GM12878 (cell line): ENCODE results near the gene DPAGT1. TPM values are rescaled to one million over a fixed set of nuclear protein-coding genes. Genes with fewer than 3 reads are reported as not detected.

Experiments
- ATF7 ChIP-seq: fragments of 450-650 bp; IDR thresholded peaks from 2 replicates; pipeline ENCODE4 v1.6.1; 2016; ENCODE audit warnings: low read depth, mild to moderate bottlenecking
- CEBPB ChIP-seq, 2 experiments: fragments of 150-350 bp in 1 of 2; IDR thresholded peaks; 2 replicates each; pipeline ENCODE4 v1.6.1; 2012 to 2014; ENCODE audit warnings: low read depth in 2 of 2, low read length in 2 of 2, borderline replicate concordance in 1 of 2, inconsistent platforms in 1 of 2
- EED ChIP-seq: sonication (generic); IDR thresholded peaks from 2 replicates; pipeline ENCODE4 v1.6.1; 2016; ENCODE audit warnings: antibody characterized with exemption, low read depth
- EP300 ChIP-seq, 2 experiments: fragments of 150-350 bp in 1 of 2; IDR thresholded peaks; 2 replicates each; pipeline ENCODE4 v1.6.1; 2011 to 2012; ENCODE audit warnings: low read depth in 2 of 2, low read length in 2 of 2, borderline replicate concordance in 1 of 2, improper control_type of control experiment in 1 of 2, inconsistent platforms in 1 of 2; ENCODE audit not compliant: control insufficient read depth in 1 of 2
- GABPA ChIP-seq: IDR thresholded peaks from 2 replicates; pipeline ENCODE4 v1.6.1; 2014; ENCODE audit warnings: antibody characterized with exemption, low read depth, mild to moderate bottlenecking, inconsistent platforms
- MEF2A ChIP-seq: IDR thresholded peaks from 2 replicates; pipeline ENCODE4 v1.6.1; 2011; ENCODE audit warnings: low read depth, mild to moderate bottlenecking, low read length, moderate library complexity; ENCODE audit not compliant: insufficient read depth
- NFXL1 ChIP-seq: fragments of 450-650 bp; IDR thresholded peaks from 2 replicates; pipeline ENCODE4 v1.6.1; 2017; ENCODE audit warnings: antibody characterized with exemption, mild to moderate bottlenecking, borderline replicate concordance
- PML ChIP-seq: IDR thresholded peaks from 2 replicates; pipeline ENCODE4 v1.6.1; 2012; ENCODE audit warnings: low read length, inconsistent platforms
- RB1 ChIP-seq: fragments of 450-650 bp; formaldehyde crosslinking; IDR thresholded peaks from 2 replicates; pipeline ENCODE4 v1.6.1; 2017; ENCODE audit warnings: mild to moderate bottlenecking, borderline replicate concordance
- RBBP5 ChIP-seq: fragments of 200-600 bp; sonication (generic); conservative IDR thresholded peaks from 2 replicates; pipeline ENCODE4 v1.6.1; 2016
- SIX5 ChIP-seq: IDR thresholded peaks from 2 replicates; pipeline ENCODE4 v1.6.1; 2011; ENCODE audit warnings: mild to moderate bottlenecking, low read depth, low read length, moderate library complexity; ENCODE audit not compliant: severe bottlenecking
- TAF1 ChIP-seq: IDR thresholded peaks from 2 replicates; pipeline ENCODE4 v1.6.1; 2011; ENCODE audit warnings: mild to moderate bottlenecking, low read depth, low read length, borderline replicate concordance
- ZNF24 ChIP-seq: fragments of 450-650 bp; IDR thresholded peaks from 2 replicates; pipeline ENCODE4 v1.6.1; 2017; ENCODE audit warnings: antibody characterized with exemption, mild to moderate bottlenecking
- ZNF384 ChIP-seq: IDR thresholded peaks from 2 replicates; pipeline ENCODE4 v1.6.1; 2012; ENCODE audit warnings: low read depth, mild to moderate bottlenecking, low read length, improper control_type of control experiment, borderline replicate concordance
- polyA plus RNA-seq, 11 experiments: library from polyadenylated mRNA; depleted of rRNA in 4 of 11; unstranded in 6 of 11; stranded (reverse) in 5 of 11; fragments of >200 nt; fragmentation: Nextera tagmentation in 4 of 11; fragmentation: Illumina TruSeq in 1 of 11; extraction: Ambion mirVana in 4 of 11; extraction: Trizol in 1 of 11; gene quantifications; 1 replicate in 1 of 11; 2 replicates in 10 of 11; pipeline versions ENCODE4 v1.2.1 to v1.2.3, GENCODE V29; 2011 to 2016; ENCODE audit warnings: inconsistent platforms in 2 of 11, missing spikeins in 2 of 11, low read depth in 1 of 11
- total RNA-seq, 4 experiments: library from RNA; depleted of rRNA in 3 of 4; stranded (reverse); fragments of >200 nt in 3 of 4; fragmentation: Illumina TruSeq in 1 of 4; extraction: Trizol in 1 of 4; gene quantifications; 2 replicates each; pipeline versions ENCODE4 v1.2.1 to v1.2.3, GENCODE V29; 2013 to 2021
- TF ChIP-seq, protein P1 (sequence below): fragments of 450-650 bp; formaldehyde crosslinking; IDR thresholded peaks from 2 replicates; pipeline ENCODE4 v1.4.0; 2020; ENCODE audit warnings: mild to moderate bottlenecking, moderate library complexity
- TF ChIP-seq, protein P2 (sequence below): fragments of 450-650 bp; IDR thresholded peaks from 2 replicates; pipeline ENCODE4 v1.6.1; 2018; ENCODE audit warnings: mild to moderate bottlenecking, low read depth, moderate library complexity; ENCODE audit not compliant: partially characterized antibody
- TF ChIP-seq, protein P3 (sequence below): fragments of 150-350 bp; IDR thresholded peaks from 2 replicates; pipeline ENCODE4 v1.6.1; 2016; ENCODE audit warnings: low read depth, low read length

Gene DPAGT1
- total and polyA plus RNA-seq, 10 of the 15 experiments (the other 5 are each of a cell fraction or from before 2014, with no cell fraction given) = 20.5 to 95.6 (median 54.3) TPM

DNA sequence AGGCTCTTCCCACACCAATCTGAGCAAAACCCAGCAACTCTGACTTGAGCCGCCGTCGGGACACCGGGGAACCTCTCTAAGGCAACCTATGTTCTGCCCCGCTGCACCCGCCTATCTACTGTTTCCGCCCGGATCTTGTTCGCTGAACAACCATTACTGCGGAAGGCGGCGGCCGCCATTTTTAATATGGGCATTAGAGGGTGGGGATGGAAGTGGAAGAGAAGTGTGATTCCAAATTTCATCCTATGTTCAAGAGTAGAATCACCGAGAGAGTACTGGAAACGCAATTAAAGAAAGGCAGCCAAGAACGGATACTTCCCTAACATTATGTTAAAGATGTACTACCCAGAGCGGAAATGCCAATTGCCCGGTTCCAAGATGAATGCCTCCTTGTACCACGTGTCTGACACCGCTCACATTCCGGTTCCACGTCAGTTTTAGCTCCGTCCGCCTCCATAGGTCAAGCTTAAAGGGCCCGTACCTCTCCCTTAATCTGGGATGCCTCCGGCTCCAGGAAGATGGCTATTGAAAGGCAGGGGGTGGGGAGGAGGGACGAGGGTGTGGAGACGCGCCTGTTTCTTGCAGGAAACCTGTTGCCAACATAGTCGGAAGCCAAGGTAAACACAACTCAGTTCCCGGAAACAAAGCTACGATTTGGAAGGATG is at the start of gene DPAGT1 (continued):
- TF ChIP-seq EED = peak; percentile 69; the same call in 1 of the 2 replicates
- peak; percentile 71 for TF ChIP-seq SIX5
- TF ChIP-seq, protein P1, sequence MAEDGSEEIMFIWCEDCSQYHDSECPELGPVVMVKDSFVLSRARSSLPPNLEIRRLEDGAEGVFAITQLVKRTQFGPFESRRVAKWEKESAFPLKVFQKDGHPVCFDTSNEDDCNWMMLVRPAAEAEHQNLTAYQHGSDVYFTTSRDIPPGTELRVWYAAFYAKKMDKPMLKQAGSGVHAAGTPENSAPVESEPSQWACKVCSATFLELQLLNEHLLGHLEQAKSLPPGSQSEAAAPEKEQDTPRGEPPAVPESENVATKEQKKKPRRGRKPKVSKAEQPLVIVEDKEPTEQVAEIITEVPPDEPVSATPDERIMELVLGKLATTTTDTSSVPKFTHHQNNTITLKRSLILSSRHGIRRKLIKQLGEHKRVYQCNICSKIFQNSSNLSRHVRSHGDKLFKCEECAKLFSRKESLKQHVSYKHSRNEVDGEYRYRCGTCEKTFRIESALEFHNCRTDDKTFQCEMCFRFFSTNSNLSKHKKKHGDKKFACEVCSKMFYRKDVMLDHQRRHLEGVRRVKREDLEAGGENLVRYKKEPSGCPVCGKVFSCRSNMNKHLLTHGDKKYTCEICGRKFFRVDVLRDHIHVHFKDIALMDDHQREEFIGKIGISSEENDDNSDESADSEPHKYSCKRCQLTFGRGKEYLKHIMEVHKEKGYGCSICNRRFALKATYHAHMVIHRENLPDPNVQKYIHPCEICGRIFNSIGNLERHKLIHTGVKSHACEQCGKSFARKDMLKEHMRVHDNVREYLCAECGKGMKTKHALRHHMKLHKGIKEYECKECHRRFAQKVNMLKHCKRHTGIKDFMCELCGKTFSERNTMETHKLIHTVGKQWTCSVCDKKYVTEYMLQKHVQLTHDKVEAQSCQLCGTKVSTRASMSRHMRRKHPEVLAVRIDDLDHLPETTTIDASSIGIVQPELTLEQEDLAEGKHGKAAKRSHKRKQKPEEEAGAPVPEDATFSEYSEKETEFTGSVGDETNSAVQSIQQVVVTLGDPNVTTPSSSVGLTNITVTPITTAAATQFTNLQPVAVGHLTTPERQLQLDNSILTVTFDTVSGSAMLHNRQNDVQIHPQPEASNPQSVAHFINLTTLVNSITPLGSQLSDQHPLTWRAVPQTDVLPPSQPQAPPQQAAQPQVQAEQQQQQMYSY (CRISPR knock-in tag) = no peak
- no peak for TF ChIP-seq MEF2A
- no peak for TF ChIP-seq EP300 (IDR thresholded peaks at IDR 0.05; ENCODE audit: borderline replicate concordance in 1 of 2, control insufficient read depth in 1 of 2, low read depth in 2 of 2, low read length in 2 of 2)
- TF ChIP-seq, protein P2, sequence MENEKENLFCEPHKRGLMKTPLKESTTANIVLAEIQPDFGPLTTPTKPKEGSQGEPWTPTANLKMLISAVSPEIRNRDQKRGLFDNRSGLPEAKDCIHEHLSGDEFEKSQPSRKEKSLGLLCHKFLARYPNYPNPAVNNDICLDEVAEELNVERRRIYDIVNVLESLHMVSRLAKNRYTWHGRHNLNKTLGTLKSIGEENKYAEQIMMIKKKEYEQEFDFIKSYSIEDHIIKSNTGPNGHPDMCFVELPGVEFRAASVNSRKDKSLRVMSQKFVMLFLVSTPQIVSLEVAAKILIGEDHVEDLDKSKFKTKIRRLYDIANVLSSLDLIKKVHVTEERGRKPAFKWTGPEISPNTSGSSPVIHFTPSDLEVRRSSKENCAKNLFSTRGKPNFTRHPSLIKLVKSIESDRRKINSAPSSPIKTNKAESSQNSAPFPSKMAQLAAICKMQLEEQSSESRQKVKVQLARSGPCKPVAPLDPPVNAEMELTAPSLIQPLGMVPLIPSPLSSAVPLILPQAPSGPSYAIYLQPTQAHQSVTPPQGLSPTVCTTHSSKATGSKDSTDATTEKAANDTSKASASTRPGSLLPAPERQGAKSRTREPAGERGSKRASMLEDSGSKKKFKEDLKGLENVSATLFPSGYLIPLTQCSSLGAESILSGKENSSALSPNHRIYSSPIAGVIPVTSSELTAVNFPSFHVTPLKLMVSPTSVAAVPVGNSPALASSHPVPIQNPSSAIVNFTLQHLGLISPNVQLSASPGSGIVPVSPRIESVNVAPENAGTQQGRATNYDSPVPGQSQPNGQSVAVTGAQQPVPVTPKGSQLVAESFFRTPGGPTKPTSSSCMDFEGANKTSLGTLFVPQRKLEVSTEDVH = peak; percentile 90
- TF ChIP-seq CEBPB (IDR thresholded peaks at IDR 0.05; ENCODE audit: borderline replicate concordance in 1 of 2, low read depth in 2 of 2, low read length in 2 of 2) = no peak
- peak; percentile 94 for TF ChIP-seq GABPA
- no peak for TF ChIP-seq ZNF384
- TF ChIP-seq ATF7 = 0 out of 2 replicates have a peak, but pooled peaks have one; percentile 54
- TF ChIP-seq, protein P3, sequence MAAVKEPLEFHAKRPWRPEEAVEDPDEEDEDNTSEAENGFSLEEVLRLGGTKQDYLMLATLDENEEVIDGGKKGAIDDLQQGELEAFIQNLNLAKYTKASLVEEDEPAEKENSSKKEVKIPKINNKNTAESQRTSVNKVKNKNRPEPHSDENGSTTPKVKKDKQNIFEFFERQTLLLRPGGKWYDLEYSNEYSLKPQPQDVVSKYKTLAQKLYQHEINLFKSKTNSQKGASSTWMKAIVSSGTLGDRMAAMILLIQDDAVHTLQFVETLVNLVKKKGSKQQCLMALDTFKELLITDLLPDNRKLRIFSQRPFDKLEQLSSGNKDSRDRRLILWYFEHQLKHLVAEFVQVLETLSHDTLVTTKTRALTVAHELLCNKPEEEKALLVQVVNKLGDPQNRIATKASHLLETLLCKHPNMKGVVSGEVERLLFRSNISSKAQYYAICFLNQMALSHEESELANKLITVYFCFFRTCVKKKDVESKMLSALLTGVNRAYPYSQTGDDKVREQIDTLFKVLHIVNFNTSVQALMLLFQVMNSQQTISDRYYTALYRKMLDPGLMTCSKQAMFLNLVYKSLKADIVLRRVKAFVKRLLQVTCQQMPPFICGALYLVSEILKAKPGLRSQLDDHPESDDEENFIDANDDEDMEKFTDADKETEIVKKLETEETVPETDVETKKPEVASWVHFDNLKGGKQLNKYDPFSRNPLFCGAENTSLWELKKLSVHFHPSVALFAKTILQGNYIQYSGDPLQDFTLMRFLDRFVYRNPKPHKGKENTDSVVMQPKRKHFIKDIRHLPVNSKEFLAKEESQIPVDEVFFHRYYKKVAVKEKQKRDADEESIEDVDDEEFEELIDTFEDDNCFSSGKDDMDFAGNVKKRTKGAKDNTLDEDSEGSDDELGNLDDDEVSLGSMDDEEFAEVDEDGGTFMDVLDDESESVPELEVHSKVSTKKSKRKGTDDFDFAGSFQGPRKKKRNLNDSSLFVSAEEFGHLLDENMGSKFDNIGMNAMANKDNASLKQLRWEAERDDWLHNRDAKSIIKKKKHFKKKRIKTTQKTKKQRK = no peak
- peak; percentile 52; the same call in 1 of the 2 replicates for TF ChIP-seq ZNF24
- TF ChIP-seq NFXL1 = no peak
- TF ChIP-seq PML = no peak
- 0 out of 2 replicates have a peak, but pooled peaks have one; percentile 65 for TF ChIP-seq RB1
- peak; percentile 85; the same call in 1 of the 2 replicates for TF ChIP-seq TAF1
- TF ChIP-seq RBBP5 = no peak
